Cardiac fibroblast (primary cell): ENCODE results near the gene PRKN.

Source experiments
- DNase-seq, 2 donors: peaks; one replicate each; pipeline versions ENCODE4 v3.0.0 to v3.0.0-alpha.2; 2010; ENCODE audit warnings: low read depth in 2 of 2
- H3K4me3 ChIP-seq, 2 donors: replicated peaks in 1 of 2; 1 replicate in 1 of 2; 2 replicates in 1 of 2; pipeline ENCODE4 v1.5.1; 2011; ENCODE audit warnings: low read depth in 2 of 2, low read length in 2 of 2, mild to moderate bottlenecking in 2 of 2, moderate library complexity in 1 of 2
- TF ChIP-seq, protein P1 (sequence below): IDR thresholded peaks from one replicate; pipeline ENCODE4 v1.5.1; 2011; ENCODE audit warnings: low read depth, mild to moderate bottlenecking, low read length, inconsistent platforms

The PRKN gene

DNA sequence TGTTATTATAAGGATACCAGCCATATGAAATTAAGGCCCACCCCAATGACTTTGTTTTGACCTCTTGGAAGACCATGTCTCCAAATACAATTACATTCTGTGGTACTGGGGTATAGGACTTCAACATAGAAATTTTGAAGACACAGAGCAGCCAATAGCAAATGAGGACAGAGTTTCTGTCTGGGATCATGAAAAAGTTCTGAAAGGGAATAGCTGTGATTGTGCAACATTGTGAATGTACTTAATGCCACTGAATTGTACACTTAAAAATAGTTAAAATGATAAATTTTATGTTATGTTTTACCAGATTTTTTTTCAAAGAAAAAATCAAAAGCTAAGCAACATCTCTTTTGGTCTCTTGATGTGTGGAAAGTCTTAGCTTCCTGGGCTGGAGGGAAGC is 1426.7 kb downstream of the PRKN start:
- H3K4me3 ChIP-seq, result no peak overlapping the region
- TF ChIP-seq, protein P1, sequence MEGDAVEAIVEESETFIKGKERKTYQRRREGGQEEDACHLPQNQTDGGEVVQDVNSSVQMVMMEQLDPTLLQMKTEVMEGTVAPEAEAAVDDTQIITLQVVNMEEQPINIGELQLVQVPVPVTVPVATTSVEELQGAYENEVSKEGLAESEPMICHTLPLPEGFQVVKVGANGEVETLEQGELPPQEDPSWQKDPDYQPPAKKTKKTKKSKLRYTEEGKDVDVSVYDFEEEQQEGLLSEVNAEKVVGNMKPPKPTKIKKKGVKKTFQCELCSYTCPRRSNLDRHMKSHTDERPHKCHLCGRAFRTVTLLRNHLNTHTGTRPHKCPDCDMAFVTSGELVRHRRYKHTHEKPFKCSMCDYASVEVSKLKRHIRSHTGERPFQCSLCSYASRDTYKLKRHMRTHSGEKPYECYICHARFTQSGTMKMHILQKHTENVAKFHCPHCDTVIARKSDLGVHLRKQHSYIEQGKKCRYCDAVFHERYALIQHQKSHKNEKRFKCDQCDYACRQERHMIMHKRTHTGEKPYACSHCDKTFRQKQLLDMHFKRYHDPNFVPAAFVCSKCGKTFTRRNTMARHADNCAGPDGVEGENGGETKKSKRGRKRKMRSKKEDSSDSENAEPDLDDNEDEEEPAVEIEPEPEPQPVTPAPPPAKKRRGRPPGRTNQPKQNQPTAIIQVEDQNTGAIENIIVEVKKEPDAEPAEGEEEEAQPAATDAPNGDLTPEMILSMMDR, result no peak
- peak; percentile 20 to 42 for DNase-seq

DNA sequence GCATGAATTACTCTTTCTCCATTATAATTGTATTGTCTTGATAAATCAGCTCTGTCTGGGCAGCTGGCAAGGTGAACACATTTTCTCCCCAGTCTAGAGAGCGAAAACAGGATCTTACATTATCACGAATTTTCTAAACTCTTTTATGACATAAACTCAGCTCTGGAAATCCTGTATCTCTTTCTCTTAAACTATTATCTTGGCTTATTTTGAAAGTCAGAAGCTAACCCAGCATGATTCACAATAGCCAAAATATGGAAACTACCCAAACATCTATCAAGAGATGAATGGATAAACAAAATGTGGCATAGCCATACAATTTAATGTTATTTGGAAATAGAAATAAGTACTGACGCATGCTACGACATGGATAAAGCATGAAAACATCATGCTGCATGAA is 1427.8 kb downstream of the PRKN start:
- TF ChIP-seq, protein P1, result no peak
- no peak overlapping the region for H3K4me3 ChIP-seq
- no peak for DNase-seq
